B cell (primary cell): ENCODE data around the gene INPP5J.

Experiments
- EZH2 ChIP-seq: IDR thresholded peaks from 2 replicates; pipeline ENCODE4 v1.6.1; 2012; ENCODE audit warnings: borderline replicate concordance, low read depth, mild to moderate bottlenecking, moderate library complexity, low read length; ENCODE audit not compliant: insufficient read depth, poor library complexity, severe bottlenecking
- TF ChIP-seq, protein P1 (sequence below): fragments of 200-600 bp; IDR thresholded peaks from one replicate; pipeline ENCODE4 v1.8.0; 2022; ENCODE audit warnings: antibody characterized with exemption, mild to moderate bottlenecking

DNA sequence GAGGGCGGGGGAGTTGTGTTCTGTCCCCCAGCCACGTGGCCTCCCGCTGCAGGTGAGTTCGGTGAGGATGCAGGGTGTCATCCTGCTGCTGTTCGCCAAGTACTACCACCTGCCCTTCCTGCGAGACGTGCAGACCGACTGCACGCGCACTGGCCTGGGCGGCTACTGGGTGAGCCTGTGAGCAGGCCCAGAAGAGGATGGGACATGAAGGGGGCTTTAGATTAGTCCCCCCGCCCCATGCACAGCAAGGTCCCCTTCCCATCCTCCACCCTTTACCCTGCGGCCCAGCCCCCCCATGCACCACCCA is 4.1 kb downstream of the INPP5J start:
- TF ChIP-seq, protein P1, sequence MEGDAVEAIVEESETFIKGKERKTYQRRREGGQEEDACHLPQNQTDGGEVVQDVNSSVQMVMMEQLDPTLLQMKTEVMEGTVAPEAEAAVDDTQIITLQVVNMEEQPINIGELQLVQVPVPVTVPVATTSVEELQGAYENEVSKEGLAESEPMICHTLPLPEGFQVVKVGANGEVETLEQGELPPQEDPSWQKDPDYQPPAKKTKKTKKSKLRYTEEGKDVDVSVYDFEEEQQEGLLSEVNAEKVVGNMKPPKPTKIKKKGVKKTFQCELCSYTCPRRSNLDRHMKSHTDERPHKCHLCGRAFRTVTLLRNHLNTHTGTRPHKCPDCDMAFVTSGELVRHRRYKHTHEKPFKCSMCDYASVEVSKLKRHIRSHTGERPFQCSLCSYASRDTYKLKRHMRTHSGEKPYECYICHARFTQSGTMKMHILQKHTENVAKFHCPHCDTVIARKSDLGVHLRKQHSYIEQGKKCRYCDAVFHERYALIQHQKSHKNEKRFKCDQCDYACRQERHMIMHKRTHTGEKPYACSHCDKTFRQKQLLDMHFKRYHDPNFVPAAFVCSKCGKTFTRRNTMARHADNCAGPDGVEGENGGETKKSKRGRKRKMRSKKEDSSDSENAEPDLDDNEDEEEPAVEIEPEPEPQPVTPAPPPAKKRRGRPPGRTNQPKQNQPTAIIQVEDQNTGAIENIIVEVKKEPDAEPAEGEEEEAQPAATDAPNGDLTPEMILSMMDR = no peak
- no peak for TF ChIP-seq EZH2
